ENCODE measurements around the gene TBC1D26.

The TBC1D26 gene

DNA sequence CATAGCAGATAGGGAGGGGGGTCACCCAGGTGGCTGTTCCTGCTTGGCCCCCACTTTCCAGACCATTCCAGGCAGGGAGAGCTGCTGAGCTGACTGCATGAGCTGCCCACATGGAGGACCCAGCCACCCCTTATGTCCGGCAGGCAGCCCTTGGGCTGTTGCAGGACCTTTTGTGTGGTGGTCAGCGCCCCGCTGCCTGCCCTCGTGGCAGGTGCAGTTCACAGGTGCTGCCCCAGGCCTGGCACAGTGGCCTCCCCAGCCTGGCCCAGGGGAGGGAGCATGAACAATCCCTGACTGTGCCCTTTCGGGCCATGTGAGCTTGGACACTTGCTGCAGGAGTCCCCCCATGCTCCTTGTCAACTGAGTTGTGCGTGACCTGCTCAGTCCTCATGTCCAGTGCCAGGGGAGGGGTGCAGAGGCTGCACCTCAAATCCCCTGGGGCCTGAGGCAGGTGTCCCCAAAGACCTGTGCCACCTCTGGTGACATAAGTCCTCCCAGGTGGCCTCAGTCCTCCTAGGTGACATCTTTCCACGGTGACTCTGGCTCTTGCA is 8.6 kb downstream of the TBC1D26 start:
- Histone ChIP-seq H3K79me2 (ENCODE audit: low read length) (no peaks in the 10 kb centered on the region), H3K9me3 (ENCODE audit: insufficient read depth, low read length) (no peaks in the 10 kb centered on the region), H3K27me3 (ENCODE audit: low read depth, low read length) (no peaks in the 10 kb centered on the region), H3K4me1 (ENCODE audit: low read length) (no peaks in the 10 kb centered on the region), H3K27ac (ENCODE audit: low read length) (no peak overlapping the region), H3K9ac (ENCODE audit: low read length) (no peak overlapping the region), H3K4me2 (ENCODE audit: low read length) (no peak overlapping the region), H3K36me3 (replicated peaks; ENCODE audit: low read depth, low read length) (no peaks in the 10 kb centered on the region), H4K20me1 (ENCODE audit: insufficient read depth, low read length) (no peaks in the 10 kb centered on the region), H3K4me3 (ENCODE audit: low read length) (no peak overlapping the region), H2AFZ (ENCODE audit: low read depth, low read length) (no peak overlapping the region)
- TF ChIP-seq, protein P1, sequence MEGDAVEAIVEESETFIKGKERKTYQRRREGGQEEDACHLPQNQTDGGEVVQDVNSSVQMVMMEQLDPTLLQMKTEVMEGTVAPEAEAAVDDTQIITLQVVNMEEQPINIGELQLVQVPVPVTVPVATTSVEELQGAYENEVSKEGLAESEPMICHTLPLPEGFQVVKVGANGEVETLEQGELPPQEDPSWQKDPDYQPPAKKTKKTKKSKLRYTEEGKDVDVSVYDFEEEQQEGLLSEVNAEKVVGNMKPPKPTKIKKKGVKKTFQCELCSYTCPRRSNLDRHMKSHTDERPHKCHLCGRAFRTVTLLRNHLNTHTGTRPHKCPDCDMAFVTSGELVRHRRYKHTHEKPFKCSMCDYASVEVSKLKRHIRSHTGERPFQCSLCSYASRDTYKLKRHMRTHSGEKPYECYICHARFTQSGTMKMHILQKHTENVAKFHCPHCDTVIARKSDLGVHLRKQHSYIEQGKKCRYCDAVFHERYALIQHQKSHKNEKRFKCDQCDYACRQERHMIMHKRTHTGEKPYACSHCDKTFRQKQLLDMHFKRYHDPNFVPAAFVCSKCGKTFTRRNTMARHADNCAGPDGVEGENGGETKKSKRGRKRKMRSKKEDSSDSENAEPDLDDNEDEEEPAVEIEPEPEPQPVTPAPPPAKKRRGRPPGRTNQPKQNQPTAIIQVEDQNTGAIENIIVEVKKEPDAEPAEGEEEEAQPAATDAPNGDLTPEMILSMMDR (IDR thresholded peaks at IDR 0.05; ENCODE audit: low read depth, low read length), result no peak
- no peak for TF ChIP-seq EZH2phosphoT487 (IDR thresholded peaks at IDR 0.05; ENCODE audit: low read depth)

DNA sequence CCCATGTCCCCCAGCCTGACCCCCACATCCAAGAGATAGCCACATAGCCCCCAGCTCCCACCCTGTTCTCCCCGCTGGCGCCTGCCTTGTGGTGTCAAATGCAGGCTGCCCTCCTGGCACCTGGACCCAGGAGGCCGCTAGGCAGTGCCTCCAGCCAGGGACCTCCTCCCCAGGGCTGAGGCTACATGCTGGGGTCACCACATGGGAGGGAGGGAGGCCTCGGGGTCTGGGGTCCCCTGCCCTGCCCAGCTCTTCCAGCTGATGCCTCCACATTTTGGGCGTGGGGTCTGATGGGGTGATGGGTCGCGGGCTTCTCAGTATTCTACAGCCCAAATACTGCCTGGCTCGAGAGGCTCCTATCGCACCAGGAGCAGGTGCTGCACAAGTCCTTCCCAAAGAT is 9.5 kb downstream of the TBC1D26 start:
- Histone ChIP-seq H2AFZ (ENCODE audit: low read depth, low read length) (no peak overlapping the region), H3K9ac (ENCODE audit: low read length) (no peak overlapping the region), H3K79me2 (ENCODE audit: low read length) (no peaks in the 10 kb centered on the region), H3K27ac (ENCODE audit: low read length) (no peak overlapping the region), H3K4me2 (ENCODE audit: low read length) (no peak overlapping the region), H4K20me1 (ENCODE audit: insufficient read depth, low read length) (no peaks in the 10 kb centered on the region), H3K9me3 (ENCODE audit: insufficient read depth, low read length) (no peaks in the 10 kb centered on the region), H3K36me3 (replicated peaks; ENCODE audit: low read depth, low read length) (no peaks in the 10 kb centered on the region), H3K4me3 (ENCODE audit: low read length) (no peak overlapping the region), H3K4me1 (ENCODE audit: low read length) (no peaks in the 10 kb centered on the region), H3K27me3 (ENCODE audit: low read depth, low read length) (no peaks in the 10 kb centered on the region)
- TF ChIP-seq, protein P1 (IDR thresholded peaks at IDR 0.05; ENCODE audit: low read depth, low read length), result no peak
- no peak for TF ChIP-seq EZH2phosphoT487 (IDR thresholded peaks at IDR 0.05; ENCODE audit: low read depth)

DNA sequence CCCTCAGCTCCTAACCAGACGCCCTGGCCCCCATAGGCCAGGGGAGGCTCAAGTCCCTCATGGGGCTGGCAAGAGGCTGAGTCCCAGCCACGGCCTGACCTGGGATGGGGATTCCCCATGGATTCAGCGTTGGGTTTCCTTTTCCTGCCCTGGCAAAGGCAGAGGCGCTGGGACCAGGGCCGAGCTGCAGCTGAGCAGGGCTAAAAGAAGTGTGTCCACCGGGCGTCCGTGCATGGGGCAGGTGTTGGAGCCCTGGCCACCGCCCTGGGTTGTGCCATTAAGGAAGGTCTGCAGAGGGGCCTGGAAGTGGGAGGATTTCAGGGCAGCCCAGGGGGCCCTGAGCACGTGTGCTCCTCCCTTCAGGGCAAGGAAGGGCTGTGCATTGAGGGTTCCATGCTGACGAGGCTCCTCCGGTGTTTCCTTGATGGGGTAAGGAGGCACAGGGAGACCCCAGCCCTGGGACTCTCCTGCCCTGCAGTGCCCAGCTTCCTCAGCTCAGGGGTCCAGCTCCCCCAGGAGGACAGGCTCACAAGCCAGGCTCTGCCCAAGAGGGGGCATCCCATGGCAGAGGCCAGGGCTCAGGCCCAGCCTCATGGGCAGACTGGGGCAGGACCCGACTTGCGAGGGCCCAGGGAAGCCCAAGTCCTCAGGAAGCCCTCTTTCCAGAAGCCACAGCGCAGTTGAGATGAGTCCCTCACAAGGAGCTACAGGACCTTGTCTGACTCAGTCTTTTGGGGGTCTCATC is 10.1 kb downstream of the TBC1D26 start:
- Histone ChIP-seq H3K9ac (ENCODE audit: low read length) (no peak overlapping the region), H3K4me2 (ENCODE audit: low read length) (no peak overlapping the region), H3K27ac (ENCODE audit: low read length) (no peak overlapping the region), H3K4me3 (ENCODE audit: low read length) (no peak overlapping the region), H3K4me1 (ENCODE audit: low read length) (no peaks in the 10 kb centered on the region), H3K79me2 (ENCODE audit: low read length) (no peaks in the 10 kb centered on the region), H4K20me1 (ENCODE audit: insufficient read depth, low read length) (no peaks in the 10 kb centered on the region), H3K27me3 (ENCODE audit: low read depth, low read length) (no peaks in the 10 kb centered on the region), H3K9me3 (ENCODE audit: insufficient read depth, low read length) (no peaks in the 10 kb centered on the region), H2AFZ (ENCODE audit: low read depth, low read length) (no peak overlapping the region), H3K36me3 (replicated peaks; ENCODE audit: low read depth, low read length) (no peaks in the 10 kb centered on the region)
- no peak for TF ChIP-seq EZH2phosphoT487 (IDR thresholded peaks at IDR 0.05; ENCODE audit: low read depth)
- TF ChIP-seq, protein P1 (IDR thresholded peaks at IDR 0.05; ENCODE audit: low read depth, low read length), result no peak

DNA sequence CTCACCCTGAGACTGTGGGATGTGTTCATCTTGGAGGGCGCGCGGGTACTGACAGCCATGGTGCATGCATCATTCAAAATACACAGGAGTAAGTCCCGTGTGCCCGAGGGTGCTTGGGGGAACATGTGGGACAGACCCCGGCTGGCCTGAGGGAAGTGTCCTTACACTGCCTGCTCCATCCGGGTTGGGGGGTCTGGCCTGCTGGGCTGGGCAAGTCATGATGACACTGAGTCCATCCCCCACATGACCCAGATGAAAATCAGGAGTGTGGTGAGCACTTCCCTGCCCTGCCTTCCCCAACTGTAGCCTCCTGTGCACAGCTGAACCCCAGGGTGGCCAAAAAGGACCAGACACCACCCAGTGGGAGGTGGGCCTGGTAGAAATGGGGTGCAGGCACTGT is 10.8 kb downstream of the TBC1D26 start:
- H3K27me3 ChIP-seq (ENCODE audit: low read depth, low read length), result no peaks in the 10 kb centered on the region
- no peaks in the 10 kb centered on the region for H3K9me3 ChIP-seq (ENCODE audit: insufficient read depth, low read length)
- no peaks in the 10 kb centered on the region for H3K79me2 ChIP-seq (ENCODE audit: low read length)
- no peak overlapping the region for H3K27ac ChIP-seq (ENCODE audit: low read length)
- no peaks in the 10 kb centered on the region for H3K4me1 ChIP-seq (ENCODE audit: low read length)
- H3K4me2 ChIP-seq (ENCODE audit: low read length), result no peak overlapping the region
- no peaks in the 10 kb centered on the region for H3K36me3 ChIP-seq (replicated peaks; ENCODE audit: low read depth, low read length)
- no peak for TF ChIP-seq EZH2phosphoT487 (IDR thresholded peaks at IDR 0.05; ENCODE audit: low read depth)
- TF ChIP-seq, protein P1 (IDR thresholded peaks at IDR 0.05; ENCODE audit: low read depth, low read length), result no peak
- no peak overlapping the region for H2AFZ ChIP-seq (ENCODE audit: low read depth, low read length)
- no peak overlapping the region for H3K9ac ChIP-seq (ENCODE audit: low read length)
- H4K20me1 ChIP-seq (ENCODE audit: insufficient read depth, low read length), result no peaks in the 10 kb centered on the region
- no peak overlapping the region for H3K4me3 ChIP-seq (ENCODE audit: low read length)
